ENCODE results near the gene LAMA5.

DNA sequence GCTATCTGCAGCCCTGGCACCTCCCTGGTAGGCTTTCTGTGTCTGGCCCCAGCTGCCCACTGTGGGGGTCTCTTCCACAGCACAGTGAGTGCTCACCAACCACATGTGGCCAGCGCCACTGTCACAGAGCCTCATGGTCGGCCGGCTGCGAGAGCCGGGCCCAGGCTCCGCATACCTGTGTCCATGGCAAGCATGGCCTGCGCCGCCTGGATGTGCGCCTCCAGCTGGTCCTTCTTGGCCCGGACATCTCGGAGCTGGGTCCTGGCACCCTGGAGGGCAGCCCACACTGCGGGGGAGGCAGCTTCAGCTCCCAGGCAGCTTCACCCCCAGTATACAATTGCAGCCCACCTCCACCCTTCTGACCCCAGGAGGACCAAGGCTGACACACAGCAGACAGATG, 51.3 kb downstream of the LAMA5 start:
- TF ChIP-seq CTCF (IDR thresholded peaks at IDR 0.05) (no peak), POLR2AphosphoS5 (IDR thresholded peaks at IDR 0.05) (no peak)

Measured in breast epithelium (tissue), 3 donors.